ENCODE measurements around the gene TCF7L2. TPM values are rescaled to one million over a fixed set of nuclear protein-coding genes. Genes with fewer than 3 reads are reported as not detected.

TCF7L2 gene
- total RNA-seq, 4 donors from 2014 or later, result 12.7 to 59.9 (median 16.1) TPM

GRCh38 chr10:113213035-113213434 is 263.0 kb downstream of the TCF7L2 start:
- no peak for DNase-seq
- H3K9me3 ChIP-seq, result peaks cover 0 to 6% of the 10 kb centered on the region in 2 donors
- H3K36me3 ChIP-seq, result no peaks in the 10 kb centered on the region
- no peak for TF ChIP-seq CTCF (IDR thresholded peaks at IDR 0.05)
- TF ChIP-seq POLR2A (IDR thresholded peaks at IDR 0.05), result no peak
- no peak overlapping the region for H3K4me3 ChIP-seq
- no peaks in the 10 kb centered on the region for H3K27me3 ChIP-seq
- no peak overlapping the region for H3K27ac ChIP-seq
- H3K4me1 ChIP-seq, result no peaks in the 10 kb centered on the region
- intact Hi-C loops (cut with DNase I; ENCODE audit: low total_unique reads), result no loop called here

- H3K27ac ChIP-seq, result no peak overlapping the region
- TF ChIP-seq CTCF (IDR thresholded peaks at IDR 0.05) (no peak), POLR2A (IDR thresholded peaks at IDR 0.05) (no peak)
- no peaks in the 10 kb centered on the region for H3K27me3 ChIP-seq
- no peaks in the 10 kb centered on the region for H3K4me1 ChIP-seq
- H3K9me3 ChIP-seq, result no peaks in the 10 kb centered on the region
- no peaks in the 10 kb centered on the region for H3K36me3 ChIP-seq
- H3K4me3 ChIP-seq, result no peak overlapping the region
- DNase-seq, result no peak
- intact Hi-C loops (cut with DNase I; ENCODE audit: low total_unique reads), result no loop called here
Observed at GRCh38 chr10:113214331-113214730, 264.3 kb downstream of the TCF7L2 start.

GRCh38 chr10:113216102-113216501 is 266.1 kb downstream of the TCF7L2 start:
- Histone ChIP-seq H3K36me3 (no peaks in the 10 kb centered on the region), H3K4me1 (no peaks in the 10 kb centered on the region), H3K9me3 (no peaks in the 10 kb centered on the region), H3K27ac (no peak overlapping the region), H3K27me3 (no peaks in the 10 kb centered on the region), H3K4me3 (no peak overlapping the region)
- intact Hi-C loops (cut with DNase I; ENCODE audit: low total_unique reads), result no loop called here
- no peak for DNase-seq
- TF ChIP-seq CTCF (IDR thresholded peaks at IDR 0.05) (no peak), POLR2A (IDR thresholded peaks at IDR 0.05) (no peak)
